D721Med (cell line): ENCODE measurements around the gene GTF3C2.

ENCODE experiments used
- DNase-seq: peaks from one replicate; pipeline ENCODE4 v3.0.0; 2011; ENCODE audit warnings: low spot score; ENCODE audit not compliant: insufficient read length
- FAIRE-seq: peaks from 2 replicates; lab custom pipeline; 2011; peaks lifted over from hg19 to GRCh38; lab: Jason Lieb, UNC
- CTCF ChIP-seq: IDR thresholded peaks from 2 replicates; pipeline ENCODE4 v1.5.1; 2012; ENCODE audit warnings: mild to moderate bottlenecking, control low read depth; ENCODE audit not compliant: insufficient read depth; ENCODE audit errors: missing control alignments

Gene GTF3C2

GRCh38 chr2:27294928-27295327, 61.6 kb downstream of the GTF3C2 start:
- TF ChIP-seq CTCF, result no peak
- FAIRE-seq (no peak), DNase-seq (no peak)

- no peak for FAIRE-seq
Observed at GRCh38 chr2:27291865-27292264, 64.7 kb downstream of the GTF3C2 start.

GRCh38 chr2:27290549-27290948, 66.0 kb downstream of the GTF3C2 start:
- no peak for FAIRE-seq
- no peak for TF ChIP-seq CTCF
- no peak for DNase-seq

More at GRCh38 chr2:27291865-27292264, 64.7 kb downstream of the GTF3C2 start:
- no peak for DNase-seq
- TF ChIP-seq CTCF, result no peak

- TF ChIP-seq CTCF, result no peak
- DNase-seq (no peak), FAIRE-seq (no peak)
Observed at GRCh38 chr2:27288610-27289009, 68.0 kb downstream of the GTF3C2 start.

GRCh38 chr2:27285481-27285880, 71.1 kb downstream of the GTF3C2 start:
- DNase-seq (no peak), FAIRE-seq (no peak)
- no peak for TF ChIP-seq CTCF

- TF ChIP-seq CTCF, result no peak
- FAIRE-seq (no peak), DNase-seq (no peak)
Observed at GRCh38 chr2:27284996-27285395, 71.6 kb downstream of the GTF3C2 start.

GRCh38 chr2:27282892-27283291, 73.7 kb downstream of the GTF3C2 start:
- DNase-seq, result no peak
- FAIRE-seq, result no peak

More at GRCh38 chr2:27282892-27283291, 73.7 kb downstream of the GTF3C2 start:
- no peak for TF ChIP-seq CTCF
